ENCODE data around the gene CHRNA9.

CHRNA9 gene

DNA sequence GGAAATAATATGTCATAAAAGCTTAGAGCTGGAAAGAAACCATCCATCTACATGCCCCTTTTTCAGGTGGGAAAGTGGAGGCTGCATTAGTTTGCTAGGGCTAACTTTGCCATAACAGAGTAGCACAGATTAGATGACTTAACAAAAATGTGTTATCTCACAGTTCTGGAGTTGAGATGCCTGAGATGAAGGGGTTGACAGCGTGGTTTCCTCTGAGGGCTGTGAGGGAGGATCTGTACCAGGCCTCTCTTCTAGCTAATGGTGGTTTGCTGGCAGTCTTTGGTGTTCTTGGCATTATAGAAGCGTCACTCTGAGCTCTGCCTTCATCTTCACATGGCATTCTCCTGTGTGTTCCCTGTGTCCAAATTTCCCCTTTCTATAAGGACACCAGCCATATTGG is 2.4 kb downstream of the CHRNA9 start:
- DNase-seq (ENCODE audit: insufficient read length, low spot score) (no peak), FAIRE-seq (no peak)
- TF ChIP-seq POLR2A (IDR thresholded peaks at IDR 0.05; ENCODE audit: low read depth, low read length) = no peak

GRCh38 chr4:40340030-40340429 is 4.9 kb downstream of the CHRNA9 start:
- no peak for FAIRE-seq

GRCh38 chr4:40347472-40347871 is 12.3 kb downstream of the CHRNA9 start:
- FAIRE-seq (no peak), DNase-seq (ENCODE audit: insufficient read length, low spot score) (no peak)
- no peak for TF ChIP-seq POLR2A (IDR thresholded peaks at IDR 0.05; ENCODE audit: low read depth, low read length)

More at GRCh38 chr4:40340030-40340429, 4.9 kb downstream of the CHRNA9 start:
- no peak for DNase-seq (ENCODE audit: insufficient read length, low spot score)
- TF ChIP-seq POLR2A (IDR thresholded peaks at IDR 0.05; ENCODE audit: low read depth, low read length) = no peak

GRCh38 chr4:40348000-40348399 is 12.9 kb downstream of the CHRNA9 start:
- DNase-seq (ENCODE audit: insufficient read length, low spot score) (no peak), FAIRE-seq (no peak)
- TF ChIP-seq POLR2A (IDR thresholded peaks at IDR 0.05; ENCODE audit: low read depth, low read length) = no peak

DNA sequence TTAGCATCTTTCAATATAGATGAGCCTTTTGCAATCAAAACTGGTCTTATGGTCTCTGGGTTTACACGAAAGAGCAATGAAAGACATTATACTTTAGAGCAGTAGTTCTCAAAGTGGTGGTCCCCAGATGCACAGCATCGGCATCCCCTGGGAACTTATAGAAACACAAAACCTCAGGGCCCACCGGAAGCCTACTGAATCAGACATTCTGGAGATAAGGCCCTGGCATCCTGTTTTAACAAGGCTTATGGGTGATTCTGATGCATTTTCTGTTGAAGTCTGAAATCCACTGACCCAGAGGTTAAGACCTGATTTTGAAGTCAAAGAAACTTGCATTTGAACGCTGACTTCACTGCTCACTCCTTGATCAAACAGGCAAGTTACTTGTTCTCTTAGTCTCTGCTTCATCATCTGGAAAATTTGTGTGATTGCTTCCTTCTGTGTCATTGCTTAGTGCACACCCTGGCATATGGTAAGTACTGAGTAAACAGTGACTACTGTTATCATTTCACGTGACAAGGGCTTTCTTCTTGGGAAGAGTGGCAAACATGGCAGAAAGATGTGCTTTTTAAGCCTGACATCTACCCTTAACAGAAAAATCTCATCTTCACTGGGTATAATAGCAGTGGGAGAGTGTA is 14.5 kb downstream of the CHRNA9 start:
- FAIRE-seq = no peak
- DNase-seq (ENCODE audit: insufficient read length, low spot score) = no peak
- no peak for TF ChIP-seq POLR2A (IDR thresholded peaks at IDR 0.05; ENCODE audit: low read depth, low read length)

DNA sequence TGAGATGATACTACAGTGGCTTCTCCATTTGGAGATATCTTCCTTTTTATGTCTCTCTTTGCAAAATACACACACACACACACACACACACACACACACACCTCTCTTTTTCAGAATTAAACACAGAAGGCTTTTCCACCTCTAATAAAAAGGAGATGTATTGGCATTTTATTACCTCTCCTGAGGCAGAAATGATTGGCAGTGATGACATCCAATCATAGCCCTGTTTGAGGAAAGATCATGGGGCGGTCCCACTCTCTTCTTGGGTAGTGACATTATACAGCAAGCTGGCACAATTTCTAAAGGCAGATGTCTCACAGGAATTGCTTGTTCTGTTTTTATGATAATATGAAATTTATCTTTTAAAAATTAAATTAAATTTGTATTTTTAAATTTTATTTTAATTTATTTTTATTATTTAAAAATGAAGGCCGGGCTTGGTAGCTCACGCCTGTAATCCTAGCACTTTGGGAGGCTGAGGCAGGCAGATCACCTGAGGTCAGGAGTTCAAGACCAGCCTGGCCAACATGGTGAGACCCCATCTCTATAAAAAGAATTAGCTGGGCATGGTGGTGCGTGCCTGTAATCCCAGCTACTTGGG is 15.6 kb downstream of the CHRNA9 start:
- no peak for TF ChIP-seq POLR2A (IDR thresholded peaks at IDR 0.05; ENCODE audit: low read depth, low read length)
- FAIRE-seq = no peak
- no peak for DNase-seq (ENCODE audit: insufficient read length, low spot score)

DNA sequence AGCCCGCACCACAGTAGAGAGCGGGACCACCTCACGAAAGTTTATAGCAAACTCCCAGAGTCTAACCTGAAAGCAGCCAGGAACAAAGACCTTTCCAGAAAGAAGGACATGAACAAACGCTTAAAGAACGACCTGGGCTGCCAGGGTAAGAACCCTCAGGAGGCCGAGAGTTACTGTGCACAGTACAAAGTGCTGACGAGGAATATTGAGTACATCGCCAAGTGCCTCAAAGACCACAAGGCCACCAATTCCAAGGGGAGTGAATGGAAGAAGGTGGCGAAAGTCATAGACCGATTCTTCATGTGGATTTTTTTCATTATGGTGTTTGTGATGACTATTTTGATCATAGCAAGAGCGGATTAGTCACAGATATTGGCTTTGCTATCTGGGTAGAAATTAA is 19.0 kb downstream of the CHRNA9 start:
- no peak for TF ChIP-seq POLR2A (IDR thresholded peaks at IDR 0.05; ENCODE audit: low read depth, low read length)
- DNase-seq (ENCODE audit: insufficient read length, low spot score) (no peak), FAIRE-seq (no peak)

GRCh38 chr4:40355131-40355530 is 20.0 kb downstream of the CHRNA9 start:
- no peak for FAIRE-seq
- no peak for TF ChIP-seq POLR2A (IDR thresholded peaks at IDR 0.05; ENCODE audit: low read depth, low read length)

DNA sequence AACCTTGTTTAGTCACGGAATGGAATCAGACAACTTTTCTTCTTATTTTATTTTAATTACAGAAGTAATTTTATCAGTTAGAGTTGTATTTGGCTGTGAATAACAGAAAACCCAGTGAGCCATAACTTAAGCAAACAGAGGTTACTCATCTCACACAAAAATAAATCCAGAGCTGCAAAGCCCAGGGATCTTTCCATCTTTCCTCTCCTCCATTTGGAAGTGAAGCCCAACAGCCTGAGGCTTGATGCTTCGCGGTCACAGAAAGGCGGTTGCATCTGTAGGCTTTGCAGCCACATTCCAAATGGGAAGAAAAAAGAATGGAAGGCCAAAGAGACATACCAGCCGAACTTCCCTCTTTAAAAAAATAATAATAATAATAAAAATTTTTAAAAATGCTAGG is 22.6 kb downstream of the CHRNA9 start:
- no peak for FAIRE-seq
- TF ChIP-seq POLR2A (IDR thresholded peaks at IDR 0.05; ENCODE audit: low read depth, low read length) = no peak

More at GRCh38 chr4:40355131-40355530, 20.0 kb downstream of the CHRNA9 start:
- DNase-seq (ENCODE audit: insufficient read length, low spot score) = no peak

GRCh38 chr4:40361338-40361737 is 26.2 kb downstream of the CHRNA9 start:
- no peak for TF ChIP-seq POLR2A (IDR thresholded peaks at IDR 0.05; ENCODE audit: low read depth, low read length)
- no peak for DNase-seq (ENCODE audit: insufficient read length, low spot score)
- no peak for FAIRE-seq

More for the DNA sequence above, 22.6 kb downstream of the CHRNA9 start:
- no peak for DNase-seq (ENCODE audit: insufficient read length, low spot score)

GRCh38 chr4:40363382-40363920 is 28.3 kb downstream of the CHRNA9 start:
- no peak for DNase-seq (ENCODE audit: insufficient read length, low spot score)
- TF ChIP-seq POLR2A (IDR thresholded peaks at IDR 0.05; ENCODE audit: low read depth, low read length) = no peak
- no peak for FAIRE-seq

DNA sequence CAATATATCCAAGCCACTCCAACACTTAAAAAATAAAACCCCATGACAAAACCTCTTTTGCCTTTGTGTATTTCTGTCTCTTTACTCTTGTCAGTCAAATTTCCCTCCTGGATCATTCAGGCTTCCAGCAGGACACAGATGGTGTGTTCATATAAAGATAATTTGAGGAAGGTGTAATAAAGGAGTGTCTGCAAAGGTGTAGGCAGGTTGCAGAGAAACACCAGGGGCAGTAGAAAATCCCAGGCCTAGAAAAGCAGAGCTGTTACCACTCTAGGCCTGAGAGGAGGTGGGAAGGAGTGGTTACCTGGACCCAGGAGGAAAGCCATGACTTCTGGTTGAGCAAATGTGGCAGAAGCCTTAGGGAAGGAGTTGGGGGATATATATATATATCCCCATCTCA is 28.8 kb downstream of the CHRNA9 start:
- no peak for DNase-seq (ENCODE audit: insufficient read length, low spot score)
- FAIRE-seq = no peak
- no peak for TF ChIP-seq POLR2A (IDR thresholded peaks at IDR 0.05; ENCODE audit: low read depth, low read length)

GRCh38 chr4:40365766-40366165 is 30.6 kb downstream of the CHRNA9 start:
- no peak for TF ChIP-seq POLR2A (IDR thresholded peaks at IDR 0.05; ENCODE audit: low read depth, low read length)
- DNase-seq (ENCODE audit: insufficient read length, low spot score) (no peak), FAIRE-seq (no peak)

DNA sequence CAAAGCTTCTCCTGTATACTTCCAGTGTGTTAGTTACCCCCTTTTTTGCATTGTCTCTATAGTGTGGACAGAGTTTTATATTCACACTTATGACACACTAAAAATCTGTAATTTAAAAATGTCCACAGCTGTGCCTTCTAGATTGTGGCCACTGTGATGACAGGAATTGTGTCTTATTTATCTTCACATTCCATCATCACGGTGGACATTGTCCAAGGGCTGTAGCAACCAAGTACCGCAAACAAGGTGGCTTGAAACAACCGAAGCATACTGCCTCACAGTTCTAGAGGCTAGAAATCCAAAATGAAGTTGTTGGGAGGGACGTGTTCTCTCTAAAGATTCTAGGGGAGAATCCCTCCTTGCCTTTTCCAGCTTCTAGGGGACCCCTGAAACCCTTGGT is 32.3 kb downstream of the CHRNA9 start:
- DNase-seq (ENCODE audit: insufficient read length, low spot score) = no peak
- no peak for FAIRE-seq
- TF ChIP-seq POLR2A (IDR thresholded peaks at IDR 0.05; ENCODE audit: low read depth, low read length) = no peak

Data from H54 (cell line).